Measurements from ENCODE around the gene TP53BP2. TPM values are rescaled to one million over a fixed set of nuclear protein-coding genes. Genes with fewer than 3 reads are reported as not detected.
"Not testable (repeated sequence)": the region's sequence is repeated elsewhere in the genome, so short reads cannot be mapped to it uniquely, and the experiment has no call there.

Gene TP53BP2
- total RNA-seq, 6 experiments from 2014 or later, result 13.7 to 46.4 (median 19.0) TPM

DNA sequence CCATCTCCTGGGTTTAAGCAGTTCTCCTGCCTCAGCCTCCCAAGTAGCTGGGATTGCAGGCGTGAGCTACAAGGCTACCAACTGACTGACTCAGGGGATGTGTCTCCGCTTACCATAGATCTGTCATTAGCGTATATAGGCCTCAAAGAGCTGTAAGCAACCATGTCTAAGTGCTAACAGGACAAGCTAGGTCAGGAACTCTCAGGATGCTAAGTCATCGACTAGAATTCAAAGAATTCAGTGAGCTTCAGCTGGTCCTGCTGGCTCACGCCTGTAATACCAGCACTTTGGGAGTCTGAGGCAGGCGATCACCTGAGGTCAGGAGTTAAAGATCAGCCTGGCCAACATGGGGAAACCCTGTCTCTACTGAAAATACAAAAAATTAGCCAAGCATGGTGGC is 103.9 kb downstream of the TP53BP2 start:
- Histone ChIP-seq H3K27ac (no peak overlapping the region), H3K27me3 (no peaks in the 10 kb centered on the region), H3K36me3 (no peaks in the 10 kb centered on the region), H3K4me3 (no peak overlapping the region), H3K4me1 (no peaks in the 10 kb centered on the region), H3K9me3 (no peaks in the 10 kb centered on the region)
- 89% methylated on average over 6 of the region's 6 CpGs for WGBS (ENCODE audit: insufficient coverage, low coverage, low lambda C conversion rate, missing lambda C conversion rate)
- TF ChIP-seq POLR2A (IDR thresholded peaks at IDR 0.05), result no peak
- TF ChIP-seq, protein P1, sequence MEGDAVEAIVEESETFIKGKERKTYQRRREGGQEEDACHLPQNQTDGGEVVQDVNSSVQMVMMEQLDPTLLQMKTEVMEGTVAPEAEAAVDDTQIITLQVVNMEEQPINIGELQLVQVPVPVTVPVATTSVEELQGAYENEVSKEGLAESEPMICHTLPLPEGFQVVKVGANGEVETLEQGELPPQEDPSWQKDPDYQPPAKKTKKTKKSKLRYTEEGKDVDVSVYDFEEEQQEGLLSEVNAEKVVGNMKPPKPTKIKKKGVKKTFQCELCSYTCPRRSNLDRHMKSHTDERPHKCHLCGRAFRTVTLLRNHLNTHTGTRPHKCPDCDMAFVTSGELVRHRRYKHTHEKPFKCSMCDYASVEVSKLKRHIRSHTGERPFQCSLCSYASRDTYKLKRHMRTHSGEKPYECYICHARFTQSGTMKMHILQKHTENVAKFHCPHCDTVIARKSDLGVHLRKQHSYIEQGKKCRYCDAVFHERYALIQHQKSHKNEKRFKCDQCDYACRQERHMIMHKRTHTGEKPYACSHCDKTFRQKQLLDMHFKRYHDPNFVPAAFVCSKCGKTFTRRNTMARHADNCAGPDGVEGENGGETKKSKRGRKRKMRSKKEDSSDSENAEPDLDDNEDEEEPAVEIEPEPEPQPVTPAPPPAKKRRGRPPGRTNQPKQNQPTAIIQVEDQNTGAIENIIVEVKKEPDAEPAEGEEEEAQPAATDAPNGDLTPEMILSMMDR (IDR thresholded peaks at IDR 0.05), result no peak
- DNase-seq, result no peak
- ATAC-seq, result no peak
- intact Hi-C loops (cut with DNase I), result no loop called here

DNA sequence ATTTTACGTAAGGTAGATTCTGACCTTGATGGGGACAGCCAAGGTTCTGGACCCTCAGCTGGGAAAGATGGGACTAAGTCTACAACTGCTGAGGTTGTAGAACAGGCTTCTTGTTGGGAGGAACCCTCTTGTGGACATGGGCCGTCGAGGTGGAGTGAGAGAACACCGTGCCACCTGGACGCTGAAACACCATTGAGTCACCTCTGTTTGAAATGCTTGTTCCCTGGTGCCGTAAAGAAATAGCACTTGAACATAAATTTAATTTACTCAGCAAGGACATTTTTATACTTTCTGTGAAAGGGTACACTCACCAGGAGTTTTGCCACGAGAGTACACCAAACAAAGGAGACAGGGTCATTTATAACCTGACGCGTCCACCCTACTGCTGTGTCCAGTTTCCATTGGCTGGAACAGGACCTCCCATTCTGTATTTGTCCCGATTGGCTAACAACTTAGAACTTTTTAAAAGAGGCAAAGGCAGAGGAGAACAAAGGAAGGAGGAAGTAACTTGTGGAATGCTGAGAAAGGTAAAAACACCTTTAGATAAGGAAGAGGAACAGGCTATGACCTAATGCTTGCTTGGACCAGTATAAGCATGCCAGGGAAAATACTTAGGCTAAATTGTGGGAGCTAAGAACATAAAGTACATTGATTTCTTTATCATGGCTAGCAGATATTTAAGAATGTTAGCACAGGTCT is 105.6 kb downstream of the TP53BP2 start:
- DNase-seq, result not testable (repeated sequence)

DNA sequence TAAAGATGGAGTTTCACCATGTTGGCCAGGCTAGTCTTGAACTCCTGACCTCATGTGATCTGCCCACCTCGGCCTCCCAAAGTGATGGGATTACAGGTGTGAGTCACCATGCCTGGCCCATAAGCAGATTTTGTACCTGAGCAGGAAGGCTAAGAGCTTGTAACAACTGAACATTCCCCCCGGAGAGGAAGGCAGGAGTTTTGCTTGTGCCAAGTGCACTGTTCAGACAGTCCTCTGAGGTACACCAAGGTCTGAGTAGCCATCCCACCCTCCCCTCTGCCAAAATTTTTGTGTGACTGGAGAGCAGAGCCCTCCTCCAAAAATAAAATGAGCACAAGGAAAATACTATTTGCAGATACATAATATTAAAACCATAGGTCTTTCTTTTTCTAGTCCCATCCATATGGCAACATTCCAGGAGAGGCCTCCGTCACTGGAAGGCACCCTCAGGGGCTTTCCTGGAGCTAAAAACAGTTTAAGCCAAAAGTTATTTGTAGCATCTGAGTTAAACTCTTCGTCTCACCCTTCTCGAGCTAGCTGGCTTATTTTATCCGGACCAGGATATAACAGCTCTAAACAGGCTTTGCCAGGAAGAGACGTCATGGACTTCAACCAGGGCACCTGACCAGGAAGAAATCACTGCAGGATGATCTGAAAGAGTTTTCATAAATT is 106.2 kb downstream of the TP53BP2 start:
- Histone ChIP-seq H3K27me3 (no peaks in the 10 kb centered on the region), H3K36me3 (no peaks in the 10 kb centered on the region), H3K4me3 (no peak overlapping the region), H3K27ac (no peak overlapping the region), H3K4me1 (no peaks in the 10 kb centered on the region), H3K9me3 (no peaks in the 10 kb centered on the region)
- no peak for ATAC-seq
- no peak for TF ChIP-seq POLR2A (IDR thresholded peaks at IDR 0.05)
- 66% methylated on average over 7 of the region's 7 CpGs for WGBS (ENCODE audit: insufficient coverage, low coverage, low lambda C conversion rate, missing lambda C conversion rate)
- DNase-seq, result no peak
- intact Hi-C loops (cut with DNase I), result no loop called here

More for the DNA sequence above, 105.6 kb downstream of the TP53BP2 start:
- WGBS (ENCODE audit: insufficient coverage, low coverage, low lambda C conversion rate, missing lambda C conversion rate), result 78% methylated on average over 7 of the region's 10 CpGs
- H3K4me1 ChIP-seq; H3K27me3 ChIP-seq; H3K9me3 ChIP-seq; ATAC-seq; H3K36me3 ChIP-seq; H3K27ac ChIP-seq; H3K4me3 ChIP-seq; intact Hi-C loops (cut with DNase I): not testable (repeated sequence)

DNA sequence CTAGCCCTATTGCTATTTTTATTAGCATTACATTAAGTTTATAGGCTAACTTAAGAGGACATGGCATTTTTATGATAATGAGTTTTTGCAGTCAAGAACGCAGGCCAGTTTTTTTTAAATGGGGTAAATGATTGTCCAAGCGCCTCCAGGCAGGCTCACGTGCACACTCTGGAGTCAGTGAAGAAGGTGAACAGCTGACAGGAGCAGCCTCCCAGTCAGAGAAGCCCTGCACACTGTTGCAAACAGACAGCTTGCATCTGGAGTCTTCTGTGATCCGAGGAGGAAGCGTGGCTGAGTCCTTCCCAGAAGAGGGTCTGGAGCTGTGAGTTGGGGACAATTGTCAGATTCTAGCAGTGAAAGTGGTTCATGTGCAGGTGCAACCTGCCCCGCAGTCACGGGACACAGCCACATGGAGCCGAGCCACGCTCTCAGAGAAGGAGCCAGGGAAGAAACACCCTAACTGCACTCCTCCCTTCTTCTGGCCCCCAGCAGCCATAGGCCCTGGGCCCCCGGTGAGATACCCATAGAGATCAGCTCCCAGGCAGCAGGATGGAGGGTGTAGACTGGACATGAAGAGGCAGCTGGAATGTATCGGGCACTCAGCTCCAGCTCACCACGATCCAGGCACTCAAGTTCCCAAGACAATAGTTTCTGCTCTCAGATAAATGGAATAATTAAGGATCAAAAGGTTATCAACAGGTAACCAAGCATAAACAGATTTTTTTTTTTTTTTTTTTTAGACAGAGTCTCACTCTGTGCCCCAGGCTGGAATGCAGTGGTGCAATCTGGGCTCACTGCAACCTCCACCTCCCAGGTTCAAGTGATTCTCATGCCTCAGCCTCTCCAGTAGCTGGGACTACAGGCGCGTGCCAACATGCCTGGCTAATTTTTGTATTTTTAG is 107.0 kb downstream of the TP53BP2 start:
- TF ChIP-seq POLR2A (IDR thresholded peaks at IDR 0.05), result no peak
- TF ChIP-seq, protein P1 (IDR thresholded peaks at IDR 0.05), result no peak
- ATAC-seq (peak in 1 of 4 donors; percentile 24), DNase-seq (no peak)
- H3K36me3 ChIP-seq, result no peaks in the 10 kb centered on the region
- no peaks in the 10 kb centered on the region for H3K9me3 ChIP-seq
- H3K4me1 ChIP-seq, result no peaks in the 10 kb centered on the region
- H3K27ac ChIP-seq, result no peak overlapping the region
- H3K4me3 ChIP-seq, result no peak overlapping the region
- no peaks in the 10 kb centered on the region for H3K27me3 ChIP-seq
- WGBS (ENCODE audit: insufficient coverage, low coverage, low lambda C conversion rate, missing lambda C conversion rate), result 85% methylated on average over 10 of the region's 14 CpGs
- intact Hi-C loops (cut with DNase I), result no loop called here

DNA sequence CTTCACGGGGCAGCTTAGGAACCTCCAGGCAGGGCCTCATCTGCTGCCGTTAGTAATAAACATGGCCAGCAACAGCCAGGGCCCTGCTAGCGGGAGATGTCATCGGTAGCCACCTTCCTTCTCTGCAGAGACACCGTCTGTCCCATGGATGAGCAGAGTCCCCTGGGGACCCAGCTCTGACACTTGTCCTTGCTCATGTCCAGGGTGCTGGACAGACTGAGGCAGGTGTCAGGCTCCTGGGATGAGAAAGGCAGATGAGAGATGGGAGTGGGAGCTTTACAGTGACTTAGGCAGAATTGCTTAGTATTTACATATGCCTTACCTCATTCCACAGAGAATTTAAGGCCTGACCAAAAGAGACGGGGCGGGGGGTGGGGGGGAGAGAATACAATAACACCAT is 108.4 kb downstream of the TP53BP2 start:
- intact Hi-C loops (cut with DNase I), result no loop called here

DNA sequence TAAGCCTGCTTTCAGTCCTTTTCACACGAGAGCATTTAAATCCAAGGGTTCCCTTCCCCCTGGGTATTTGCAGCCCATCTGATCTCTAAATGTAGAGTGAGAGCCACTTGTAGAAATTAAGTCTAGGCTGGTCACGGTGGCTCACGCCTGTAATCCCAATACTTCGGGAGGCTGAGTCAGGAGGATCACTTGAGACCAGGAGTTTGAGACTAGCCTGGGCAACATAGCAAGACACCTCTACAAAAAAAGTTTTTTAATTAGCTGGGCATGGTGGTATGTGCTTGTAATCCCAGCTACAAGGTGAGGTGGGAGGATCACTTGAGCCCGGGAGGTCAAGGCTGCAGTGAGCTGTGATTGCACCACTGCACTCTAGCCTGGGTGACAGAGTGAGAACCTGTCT is 109.1 kb downstream of the TP53BP2 start:
- H3K4me1 ChIP-seq; intact Hi-C loops (cut with DNase I); H3K27ac ChIP-seq: not testable (repeated sequence)

More for the DNA sequence above, 108.4 kb downstream of the TP53BP2 start:
- Histone ChIP-seq H3K36me3 (no peaks in the 10 kb centered on the region), H3K4me3 (no peak overlapping the region), H3K9me3 (no peaks in the 10 kb centered on the region), H3K4me1 (no peaks in the 10 kb centered on the region), H3K27me3 (no peaks in the 10 kb centered on the region), H3K27ac (no peak overlapping the region)
- TF ChIP-seq, protein P1 (IDR thresholded peaks at IDR 0.05), result no peak
- TF ChIP-seq POLR2A (IDR thresholded peaks at IDR 0.05), result no peak
- no peak for DNase-seq
- WGBS (ENCODE audit: insufficient coverage, low coverage, low lambda C conversion rate, missing lambda C conversion rate), result 25% methylated on average over 2 of the region's 7 CpGs
- no peak for ATAC-seq

More for the DNA sequence above, 109.1 kb downstream of the TP53BP2 start:
- H3K27me3 ChIP-seq, ATAC-seq, H3K36me3 ChIP-seq, H3K9me3 ChIP-seq, DNase-seq, H3K4me3 ChIP-seq: not testable (repeated sequence)
- WGBS (ENCODE audit: insufficient coverage, low coverage, low lambda C conversion rate, missing lambda C conversion rate), result 100% methylated on average over 3 of the region's 5 CpGs
